Stimulated activated CD4-positive, alpha-beta T cell treated with anti-CD3 and anti-CD28 coated beads, Interleukin-4, amount 100 ng/mL, for 48 hours (primary cell): Measurements from ENCODE around the gene DOCK4.
"Not testable (repeated sequence)": the region's sequence is repeated elsewhere in the genome, so short reads cannot be mapped to it uniquely, and the experiment has no call there.

ENCODE experiments used
- DNase-seq, 2 donors: peaks; one replicate each; pipeline ENCODE4 v3.0.0-alpha.2; 2020; ENCODE audit warnings: low read depth in 2 of 2

Gene DOCK4

DNA sequence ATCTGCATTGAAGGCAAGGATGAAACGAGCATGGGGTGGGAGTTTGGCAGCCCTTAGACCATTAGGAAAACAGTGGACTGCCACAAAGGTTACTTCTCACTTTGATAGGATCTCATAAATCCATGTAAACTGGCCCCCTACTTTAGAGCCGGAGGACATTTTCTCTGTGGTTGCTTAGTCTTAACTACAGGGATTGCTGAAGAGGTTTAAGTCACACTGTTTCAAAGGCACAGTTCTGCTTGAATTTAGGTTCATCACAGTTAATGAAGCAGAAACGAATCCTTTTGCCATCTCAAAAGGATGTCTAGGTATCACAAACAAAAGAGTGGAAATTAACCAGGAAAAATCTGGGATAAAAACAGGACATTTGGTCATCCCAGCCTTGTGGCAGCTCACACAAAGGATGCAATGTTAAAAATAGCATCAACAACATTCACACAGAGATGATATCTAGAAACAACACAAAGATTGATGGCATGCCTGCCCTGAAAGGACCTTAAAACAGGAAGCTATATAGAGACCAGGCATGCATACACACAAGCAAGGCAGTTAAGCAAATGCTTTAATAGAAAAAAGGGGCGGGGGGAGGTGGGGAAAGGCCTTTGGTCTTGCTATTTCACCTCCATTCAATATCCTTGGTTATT lies 74.0 kb downstream of the DOCK4 start:
- no peak for DNase-seq

GRCh38 chr7:112130729-112131410 lies 75.3 kb downstream of the DOCK4 start:
- DNase-seq = no peak

DNA sequence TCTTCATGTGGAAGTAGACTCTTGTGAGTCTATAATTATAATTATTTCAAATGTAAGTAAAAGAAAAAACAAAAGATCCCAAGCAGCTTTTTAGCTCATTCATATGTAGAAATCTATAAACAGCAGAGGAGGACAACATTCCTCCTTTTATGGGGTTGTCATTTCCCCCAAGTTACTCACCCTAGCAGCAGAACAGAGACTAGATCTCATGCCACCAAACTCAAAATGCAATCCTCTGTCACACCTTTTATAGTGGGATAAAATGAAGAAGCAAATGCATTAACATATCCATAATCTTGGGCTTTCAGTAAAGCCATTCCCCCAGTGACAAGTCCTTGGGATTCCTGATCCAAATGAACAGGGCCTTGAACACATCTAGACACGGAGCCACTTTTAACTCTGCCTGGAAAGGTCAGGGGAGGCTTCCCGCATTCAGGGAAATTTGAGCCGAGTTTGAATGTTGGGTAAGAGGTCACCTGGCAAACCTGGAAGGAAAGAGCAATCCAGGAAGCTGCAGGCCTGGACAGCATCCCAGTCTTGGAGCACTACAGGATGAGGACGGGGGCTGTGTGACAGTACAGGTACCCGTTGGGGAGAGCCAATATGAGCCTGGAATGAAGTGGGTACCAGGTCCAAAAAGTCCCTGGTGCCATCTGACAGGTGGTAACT lies 76.4 kb downstream of the DOCK4 start:
- no peak for DNase-seq

DNA sequence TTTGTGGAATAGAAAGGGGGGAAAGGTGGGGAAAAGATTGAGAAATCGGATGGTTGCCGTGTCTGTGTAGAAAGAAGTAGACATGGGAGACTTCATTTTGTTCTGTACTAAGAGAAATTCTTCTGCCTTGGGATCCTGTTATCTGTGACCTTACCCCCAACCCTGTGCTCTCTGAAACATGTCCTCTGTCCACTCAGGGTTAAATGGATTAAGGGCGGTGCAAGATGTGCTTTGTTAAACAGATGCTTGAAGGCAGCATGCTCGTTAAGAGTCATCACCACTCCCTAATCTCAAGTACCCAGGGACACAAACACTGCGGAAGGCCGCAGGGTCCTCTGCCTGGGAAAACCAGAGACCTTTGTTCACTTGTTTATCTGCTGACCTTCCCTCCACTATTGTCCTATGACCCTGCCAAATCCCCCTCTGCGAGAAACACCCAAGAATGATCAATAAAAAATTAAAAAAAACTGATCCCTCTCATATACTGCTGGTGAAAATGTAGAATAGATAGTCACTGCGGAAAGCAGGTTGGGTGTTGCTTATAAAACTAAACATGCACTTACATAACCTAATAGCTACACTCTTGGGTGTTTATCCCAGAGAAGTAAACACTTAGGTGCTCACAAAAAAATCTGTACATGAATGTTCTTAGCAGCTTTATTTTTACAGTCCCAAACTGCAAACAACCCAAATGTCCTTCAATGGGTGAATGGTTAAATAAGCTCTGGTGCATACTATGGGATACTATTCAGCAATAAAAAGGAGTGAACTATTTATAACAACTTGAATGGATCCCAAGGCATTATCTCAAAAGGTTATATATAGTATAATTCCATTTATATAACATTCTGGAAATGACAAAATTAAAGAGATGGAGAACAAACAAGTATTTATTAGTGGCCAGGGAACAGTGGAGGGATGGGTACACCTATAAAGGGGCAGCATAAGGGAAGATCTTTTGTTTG lies 77.5 kb downstream of the DOCK4 start:
- DNase-seq = not testable (repeated sequence)

DNA sequence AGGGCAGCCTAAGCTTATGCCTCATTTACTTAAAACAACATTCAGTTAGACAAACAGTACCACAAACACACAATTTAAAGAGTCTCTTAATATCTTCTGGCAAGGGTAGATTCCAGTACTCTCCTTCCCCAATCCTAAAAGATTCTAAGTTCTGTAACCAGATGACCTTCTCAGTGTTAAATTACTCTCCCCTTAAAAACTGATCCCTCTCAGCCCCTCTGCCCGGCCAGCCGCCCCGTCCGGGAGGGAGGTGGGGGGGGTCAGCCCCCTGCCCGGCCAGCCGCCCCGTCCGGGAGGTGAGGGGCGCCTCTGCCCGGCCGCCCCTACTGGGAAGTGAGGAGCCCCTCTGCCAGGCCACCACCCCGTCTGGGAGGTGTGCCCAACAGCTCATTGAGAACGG lies 78.2 kb downstream of the DOCK4 start:
- not testable (repeated sequence) for DNase-seq

DNA sequence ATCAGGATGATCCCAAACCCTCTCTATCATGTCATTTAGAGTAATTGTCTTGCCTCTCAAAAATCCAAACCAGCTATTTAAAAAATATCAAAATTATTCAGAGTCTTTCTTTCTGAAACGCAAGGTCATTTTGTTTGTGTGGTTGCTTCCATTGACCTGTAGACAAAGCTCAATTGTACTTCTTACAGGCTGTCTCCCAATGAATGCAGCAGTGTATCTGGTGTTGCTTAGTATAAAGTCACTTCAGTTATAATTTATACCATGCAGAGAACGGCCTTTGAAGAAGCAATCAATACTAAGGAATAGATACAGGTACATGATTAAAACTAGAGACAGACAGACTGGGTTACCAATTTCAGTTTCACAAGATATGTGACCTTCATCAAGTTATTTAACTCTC lies 80.9 kb downstream of the DOCK4 start:
- no peak for DNase-seq

DNA sequence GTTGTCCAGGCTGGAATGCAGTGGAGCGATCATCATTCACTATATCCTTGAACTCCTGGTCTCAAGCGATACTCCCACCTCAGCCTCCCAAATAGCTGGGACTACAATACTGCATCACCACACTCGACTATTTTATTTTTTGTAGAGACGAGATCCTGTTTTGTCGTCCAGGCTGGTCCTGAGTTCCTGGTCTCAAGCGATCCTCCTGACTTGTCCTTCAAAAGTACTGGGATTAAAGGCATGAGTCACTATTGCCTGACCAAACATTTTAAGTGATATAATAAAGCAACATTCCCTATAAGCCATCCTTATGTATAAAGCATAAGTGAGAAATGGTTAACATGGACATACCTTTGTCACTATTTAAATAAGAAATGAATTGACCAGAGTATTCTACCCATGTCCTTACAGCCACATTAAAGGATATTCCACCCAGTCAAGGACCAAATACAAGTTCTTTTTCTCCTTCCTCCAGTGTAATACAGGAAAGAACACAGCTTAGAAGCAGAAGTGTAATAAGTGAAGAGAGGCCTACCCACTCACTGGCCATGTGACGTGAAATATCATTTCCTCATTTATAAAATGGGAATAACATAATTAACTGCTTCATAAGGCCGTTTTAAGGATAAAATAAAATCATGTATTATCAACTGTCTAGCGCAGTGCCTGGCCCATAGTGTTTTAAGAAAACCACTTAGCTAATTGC lies 82.0 kb downstream of the DOCK4 start:
- no peak for DNase-seq

DNA sequence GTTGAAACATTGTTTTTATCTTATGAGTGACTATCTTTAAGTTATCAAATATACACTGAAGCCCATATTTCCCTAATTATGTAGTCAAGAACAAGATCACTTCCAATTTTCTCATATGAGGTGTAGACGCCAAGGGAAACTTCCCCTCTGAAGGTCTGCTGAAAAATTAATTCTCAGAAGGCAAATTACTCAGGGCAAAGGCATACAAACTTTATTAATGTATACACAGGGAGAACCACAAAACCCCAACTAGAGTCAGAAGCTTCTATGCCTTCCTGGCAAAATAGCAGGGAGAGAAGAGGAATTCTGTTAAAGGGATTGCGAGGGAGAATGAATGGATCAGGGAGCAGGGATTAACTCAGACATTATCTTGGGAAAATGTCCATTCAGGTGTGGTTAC lies 83.4 kb downstream of the DOCK4 start:
- DNase-seq = no peak

- no peak for DNase-seq
These were observed 84.1 kb downstream of the DOCK4 start for GRCh38 chr7:112122144-112122543.

GRCh38 chr7:112121318-112121717 lies 84.9 kb downstream of the DOCK4 start:
- no peak for DNase-seq

DNA sequence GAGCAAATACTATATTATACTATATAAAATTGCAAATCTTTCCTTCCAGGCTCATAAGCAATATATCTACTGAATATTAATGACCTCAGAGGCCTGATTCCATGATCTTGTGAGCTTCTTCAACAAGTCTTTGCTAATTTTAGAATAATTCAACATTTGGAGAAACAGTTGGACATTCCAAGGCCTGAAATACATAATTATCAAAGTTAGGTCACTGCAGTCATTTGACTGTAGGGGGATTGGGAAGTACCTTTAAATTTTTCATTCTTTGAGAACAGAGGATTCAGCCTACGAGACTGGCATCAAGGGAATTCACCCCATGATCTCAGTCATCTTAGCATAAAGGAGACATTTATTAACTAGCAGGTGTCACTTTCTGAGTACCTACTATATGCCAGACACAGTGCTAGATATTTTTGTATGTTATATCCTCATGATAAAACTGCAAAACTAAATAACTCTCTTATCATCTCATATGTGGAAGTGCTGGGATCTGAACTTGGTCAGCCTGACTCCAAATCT lies 85.4 kb downstream of the DOCK4 start:
- DNase-seq = no peak

- no peak for DNase-seq
These were observed 87.3 kb downstream of the DOCK4 start for GRCh38 chr7:112118581-112119566.

DNA sequence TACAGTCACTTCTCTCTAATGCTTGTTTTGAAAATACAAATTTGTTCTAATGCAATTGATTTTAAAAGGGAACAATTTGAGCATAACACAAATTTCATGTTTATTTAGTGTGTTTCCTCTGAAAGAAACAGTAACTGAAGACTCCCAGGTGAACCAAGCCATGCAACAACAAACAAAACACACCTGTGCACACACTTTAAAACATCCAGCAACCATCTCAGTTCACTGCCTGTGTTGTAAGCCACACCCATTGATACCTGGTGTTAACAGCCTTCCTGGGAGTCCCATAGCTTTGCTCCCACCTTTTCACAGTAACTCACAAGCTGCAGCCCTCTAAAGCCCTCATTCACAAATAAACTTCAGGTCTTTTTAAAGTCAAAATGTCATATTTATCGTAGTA lies 89.3 kb downstream of the DOCK4 start:
- DNase-seq = no peak

- DNase-seq = no peak
These were observed 89.8 kb downstream of the DOCK4 start for GRCh38 chr7:112116358-112116757.

DNA sequence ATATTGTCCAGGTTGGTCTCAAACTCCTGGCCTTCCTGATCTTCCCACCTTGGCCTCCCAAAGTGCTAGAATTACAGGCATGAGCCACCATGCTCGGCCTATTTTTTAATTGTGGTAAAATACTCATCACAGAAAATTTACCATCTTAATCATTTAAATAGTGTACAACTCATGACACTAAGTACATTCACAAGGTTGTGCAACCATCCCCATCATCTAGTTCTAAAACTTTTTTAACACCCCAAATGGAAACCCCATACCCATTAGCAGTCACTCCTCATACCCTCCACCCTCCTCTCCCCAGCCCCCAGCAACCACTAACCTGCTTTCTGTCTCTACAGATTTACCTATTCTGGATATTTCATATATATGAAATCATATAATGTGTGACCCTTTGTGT lies 90.3 kb downstream of the DOCK4 start:
- DNase-seq = no peak

DNA sequence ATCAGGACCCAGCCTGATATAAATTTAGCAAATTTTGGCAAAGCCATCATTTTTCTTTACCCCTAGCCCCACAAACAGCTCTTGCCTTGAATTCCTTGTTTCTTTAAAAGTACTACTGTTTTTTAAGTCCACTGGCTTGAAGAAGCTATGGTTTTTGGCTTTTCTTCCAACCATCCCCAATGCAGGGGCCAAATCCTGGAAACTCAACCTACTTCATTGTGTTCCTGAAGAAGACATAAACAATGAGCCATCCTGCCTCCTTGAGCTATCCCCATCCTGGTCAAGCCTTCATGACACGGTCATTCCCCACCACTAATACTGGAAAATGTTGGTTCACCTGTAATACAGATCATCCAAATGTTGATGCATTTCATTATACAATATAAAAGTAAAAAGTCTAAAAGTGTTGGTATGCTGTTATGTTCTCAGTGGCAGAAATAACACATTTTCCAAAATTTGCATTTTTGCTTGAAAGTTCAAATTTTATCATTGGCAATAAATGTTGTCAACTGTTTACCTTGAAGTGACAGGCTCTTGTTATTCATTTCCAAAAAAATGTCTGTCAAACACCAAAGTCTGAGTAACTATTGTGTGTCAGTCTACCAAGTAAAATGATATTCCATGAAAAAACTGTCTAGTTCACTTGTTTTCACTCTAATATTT lies 92.2 kb downstream of the DOCK4 start:
- DNase-seq = no peak

DNA sequence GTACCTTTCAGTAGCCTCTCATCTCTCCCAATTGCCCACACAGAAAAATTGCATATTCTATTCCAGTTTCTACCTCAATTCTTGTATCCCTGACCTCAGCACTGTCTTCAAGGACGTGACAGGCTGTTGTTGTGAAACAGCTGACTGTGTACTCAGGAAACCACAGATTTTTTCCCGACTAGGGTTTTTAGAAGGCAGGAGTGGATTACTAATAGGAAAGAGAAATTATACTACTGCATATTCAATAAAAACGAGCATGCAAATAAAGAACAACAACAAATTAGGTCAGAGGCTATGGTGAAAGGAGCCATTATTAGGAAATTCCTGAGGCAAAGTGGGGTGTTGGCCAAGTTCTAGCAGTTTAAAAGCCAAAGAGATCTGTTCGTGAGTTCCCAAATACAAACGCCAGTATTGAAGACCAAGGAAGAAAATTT lies 93.4 kb downstream of the DOCK4 start:
- no peak for DNase-seq

DNA sequence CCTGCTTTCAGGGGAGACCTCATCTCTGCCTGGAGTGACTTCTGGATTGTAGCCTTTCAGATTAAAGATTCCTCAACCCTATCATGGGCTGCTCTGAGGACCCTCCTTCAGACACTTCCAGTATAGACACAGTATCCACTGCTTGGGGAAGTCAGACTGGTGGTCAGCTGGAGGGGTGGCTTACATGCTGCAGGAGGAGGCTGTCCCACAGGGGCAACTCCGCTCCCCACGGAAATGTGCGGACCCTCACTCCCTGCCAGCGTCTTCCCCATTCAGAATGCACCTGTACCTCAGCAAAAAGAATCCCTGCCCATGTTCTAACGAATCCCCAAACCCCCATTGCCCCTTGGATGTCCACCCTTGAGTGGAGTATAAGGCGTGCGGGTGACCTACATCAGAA lies 95.5 kb downstream of the DOCK4 start:
- DNase-seq = no peak

GRCh38 chr7:112110175-112110574 lies 96.0 kb downstream of the DOCK4 start:
- DNase-seq = no peak
